NCI-H187 treated with DMSO at 0.1 percent for 48 hours (cell line): ENCODE data around the gene ARFRP1.
"Not testable (repeated sequence)": the region's sequence is repeated elsewhere in the genome, so short reads cannot be mapped to it uniquely, and the experiment has no call there.

Experiments used
- DNase-seq: peaks from one replicate; lab custom pipeline; 2025; lab: John Stamatoyannopoulos, UW

The ARFRP1 gene

GRCh38 chr20:63732118-63733095, 24.6 kb upstream of the ARFRP1 start:
- no peak for DNase-seq

GRCh38 chr20:63731410-63731809, 23.6 kb upstream of the ARFRP1 start:
- DNase-seq = no peak

DNA sequence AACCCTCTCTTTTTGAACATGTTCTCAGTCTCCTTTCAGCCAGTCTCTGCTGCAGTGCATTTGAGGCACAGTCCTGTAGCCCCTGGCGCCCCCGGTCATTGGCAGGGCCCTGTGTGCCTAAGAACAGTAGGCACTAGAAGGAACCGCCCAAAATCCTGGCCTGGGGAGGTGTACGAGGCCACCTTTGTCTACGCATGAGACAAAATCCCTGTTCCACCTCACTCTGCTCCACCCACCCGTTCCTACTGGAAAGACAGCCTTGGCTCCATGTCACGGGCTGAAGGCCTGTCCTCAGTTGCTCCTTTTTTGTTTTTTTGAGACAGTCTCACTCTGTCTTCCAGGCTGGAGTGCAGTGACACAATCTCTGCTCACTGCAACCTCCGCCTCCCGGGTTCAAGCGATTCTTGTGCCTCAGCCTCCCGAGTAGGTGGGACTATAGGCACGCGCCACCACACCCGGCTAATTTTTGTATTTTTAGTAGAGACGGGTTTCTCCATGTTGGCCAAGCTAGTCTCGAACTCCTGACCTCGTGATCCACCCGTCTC, 22.5 kb upstream of the ARFRP1 start:
- not testable (repeated sequence) for DNase-seq

DNA sequence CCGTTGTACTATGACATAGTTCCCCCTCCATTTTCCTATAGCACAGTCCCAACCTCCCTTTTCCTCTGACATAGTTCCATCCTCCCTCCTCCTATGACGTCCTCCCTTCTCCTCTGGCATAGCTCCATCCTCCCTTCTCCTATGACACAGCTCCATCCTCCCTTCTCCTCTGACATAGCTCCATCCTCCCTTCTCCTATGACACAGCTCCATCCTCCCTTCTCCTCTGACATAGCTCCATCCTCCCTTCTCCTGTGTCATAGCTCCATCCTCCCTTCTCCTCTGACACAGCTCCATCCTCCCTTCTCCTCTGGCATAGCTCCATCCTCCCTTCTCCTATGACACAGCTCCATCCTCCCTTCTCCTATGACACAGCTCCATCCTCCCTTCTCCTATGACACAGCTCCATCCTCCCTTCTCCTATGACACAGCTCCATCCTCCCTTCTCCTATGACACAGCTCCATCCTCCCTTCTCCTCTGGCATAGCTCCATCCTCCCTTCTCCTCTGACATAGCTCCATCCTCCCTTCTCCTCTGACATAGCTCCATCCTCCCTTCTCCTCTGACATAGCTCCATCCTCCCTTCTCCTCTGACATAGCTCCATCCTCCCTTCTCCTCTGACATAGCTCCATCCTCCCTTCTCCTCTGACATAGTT, 15.3 kb upstream of the ARFRP1 start:
- DNase-seq = not testable (repeated sequence)

GRCh38 chr20:63718996-63719395, 11.2 kb upstream of the ARFRP1 start:
- DNase-seq = no peak

- no peak for DNase-seq
Observed at GRCh38 chr20:63714858-63715257, 7.1 kb upstream of the ARFRP1 start.

DNA sequence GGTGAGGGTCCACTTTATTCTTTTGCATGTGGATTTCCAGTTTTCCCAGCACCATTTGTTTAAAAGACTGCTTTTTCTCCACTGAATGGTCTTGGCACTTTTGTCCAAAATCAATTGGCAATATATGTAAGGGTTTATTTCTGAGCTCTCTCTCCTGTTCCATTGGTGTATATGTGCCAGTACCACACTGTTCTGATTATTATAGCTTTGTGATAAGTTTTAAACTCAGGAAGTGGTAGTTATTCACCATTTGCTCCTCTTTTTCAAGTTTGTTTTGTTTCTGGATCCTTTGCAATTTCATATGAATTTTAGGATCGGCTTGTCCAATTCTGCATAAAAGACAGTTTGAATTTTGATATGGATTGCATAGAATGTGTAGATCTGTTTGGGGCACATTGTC, 4.4 kb upstream of the ARFRP1 start:
- DNase-seq = no peak

- no peak for DNase-seq
Observed at GRCh38 chr20:63711085-63711645, 3.4 kb upstream of the ARFRP1 start.

- DNase-seq = no peak
Observed at GRCh38 chr20:63709149-63709527, 1.4 kb upstream of the ARFRP1 start.

DNA sequence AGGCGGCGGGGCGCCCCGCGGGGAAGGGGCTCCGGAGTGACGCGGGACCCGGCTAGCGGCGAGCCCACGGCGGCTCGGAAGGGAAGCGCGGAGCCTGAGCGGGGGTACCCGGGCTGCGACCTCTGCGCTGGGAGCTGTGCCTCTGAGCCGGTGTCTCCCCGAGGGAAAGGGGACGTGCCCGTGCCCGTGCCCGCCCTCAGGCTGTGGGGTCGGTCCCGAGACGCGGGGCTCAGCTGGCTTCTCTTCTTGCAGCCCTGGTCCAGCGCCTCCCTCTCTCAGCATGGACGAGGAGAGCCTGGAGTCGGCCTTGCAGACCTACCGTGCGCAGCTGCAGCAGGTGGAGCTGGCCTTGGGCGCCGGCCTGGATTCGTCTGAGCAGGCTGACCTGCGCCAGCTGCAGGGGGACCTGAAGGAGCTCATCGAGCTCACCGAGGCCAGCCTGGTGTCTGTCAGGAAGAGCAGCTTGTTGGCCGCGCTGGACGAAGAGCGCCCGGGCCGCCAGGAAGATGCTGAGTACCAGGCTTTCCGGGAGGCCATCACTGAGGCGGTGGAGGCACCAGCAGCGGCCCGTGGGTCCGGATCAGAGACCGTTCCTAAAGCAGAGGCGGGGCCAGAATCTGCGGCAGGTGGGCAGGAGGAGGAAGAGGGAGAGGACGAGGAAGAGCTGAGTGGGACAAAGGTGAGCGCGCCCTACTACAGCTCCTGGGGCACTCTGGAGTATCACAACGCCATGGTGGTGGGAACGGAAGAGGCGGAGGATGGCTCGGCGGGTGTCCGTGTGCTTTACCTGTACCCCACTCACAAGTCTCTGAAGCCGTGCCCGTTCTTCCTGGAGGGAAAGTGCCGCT, 749 bp upstream of the ARFRP1 start:
- DNase-seq = no peak

- no peak for DNase-seq
Observed at GRCh38 chr20:63706852-63707557, 771 bp downstream of the ARFRP1 start.

DNA sequence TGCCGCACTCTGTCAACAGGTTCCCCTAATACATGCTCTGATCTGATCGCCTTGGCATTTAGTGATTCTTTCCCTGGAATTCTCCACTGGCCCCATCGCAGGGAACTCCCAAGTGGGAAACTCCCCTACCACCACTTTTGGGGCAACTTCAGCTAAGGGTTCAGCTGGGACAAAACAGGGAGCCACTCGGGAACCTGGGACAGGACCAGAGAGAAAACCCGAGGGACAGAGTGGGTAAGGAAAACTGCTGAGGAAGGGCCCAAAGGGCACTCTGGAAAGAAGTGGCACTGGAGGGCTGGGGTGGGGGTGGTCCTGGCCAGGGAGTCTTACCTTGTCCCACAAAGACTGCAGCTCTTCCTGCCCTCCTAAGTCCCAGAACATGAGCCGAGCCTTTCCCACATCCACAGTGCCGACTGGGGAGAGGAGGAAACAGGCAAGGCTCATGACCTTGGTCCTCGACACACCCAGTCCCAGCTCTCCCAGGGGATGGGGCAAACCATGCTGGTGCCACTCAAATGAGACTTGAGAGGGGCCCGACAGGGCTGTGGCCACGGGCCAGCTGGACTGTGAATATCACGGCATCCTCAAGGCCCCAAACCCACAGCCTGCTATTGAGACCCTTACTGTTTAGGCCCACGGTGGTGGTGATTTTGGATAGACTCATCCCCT, 1.6 kb downstream of the ARFRP1 start:
- DNase-seq = no peak

DNA sequence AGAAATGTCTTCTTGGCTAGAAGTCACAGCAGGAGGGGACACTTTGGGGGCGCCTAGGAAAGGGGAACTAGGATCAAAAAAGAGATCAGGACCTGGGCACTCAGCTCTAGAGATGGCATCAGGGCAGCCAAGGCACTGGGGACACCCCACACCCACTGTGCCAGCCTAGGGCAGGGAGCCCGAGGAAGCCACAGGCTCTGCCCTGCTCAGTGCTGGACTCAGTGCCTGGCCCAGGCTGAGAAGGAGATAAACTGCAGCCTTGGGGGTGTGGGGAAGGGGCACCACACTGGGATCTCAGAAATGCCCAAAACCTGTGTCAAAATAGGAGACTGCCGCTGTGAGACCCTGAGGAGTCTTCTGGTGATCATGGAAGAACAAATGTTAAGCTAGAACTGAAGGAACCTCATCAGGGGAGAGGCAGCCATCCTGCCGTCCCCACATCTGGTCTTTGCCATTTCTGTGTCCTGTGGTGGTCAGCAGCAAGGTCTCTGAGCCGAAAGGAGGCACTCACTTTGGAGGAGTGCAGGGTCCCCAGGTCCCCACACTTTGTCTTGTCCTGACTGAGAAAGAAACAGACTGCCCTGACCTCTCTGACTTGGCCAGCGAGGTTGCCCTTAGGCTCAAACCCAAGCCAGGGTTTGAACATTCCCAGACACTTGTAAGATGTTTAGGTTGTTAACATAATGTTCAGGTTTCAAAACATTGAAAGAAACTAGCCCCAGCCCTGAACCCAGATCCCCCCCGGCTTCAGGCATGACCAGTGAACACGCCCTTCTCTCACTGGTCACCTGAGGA, 2.3 kb downstream of the ARFRP1 start:
- no peak for DNase-seq

DNA sequence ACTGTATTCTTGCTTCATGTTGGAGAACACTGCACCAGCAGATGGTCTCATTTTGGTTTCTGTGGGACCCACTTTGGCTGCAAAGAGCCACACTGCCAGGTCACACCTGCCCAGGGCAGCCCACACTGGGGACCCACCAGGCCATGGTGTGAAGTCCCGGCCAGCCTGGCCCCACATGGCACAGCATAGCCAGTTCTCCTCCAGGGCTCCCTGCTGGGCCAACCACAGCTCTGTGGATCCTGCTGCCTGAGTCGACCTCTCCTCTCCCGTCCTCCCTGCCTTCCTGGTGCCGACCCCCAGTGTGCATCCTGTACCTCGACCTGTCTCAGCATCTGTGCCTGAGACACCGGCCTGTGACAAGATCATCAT, 3.0 kb downstream of the ARFRP1 start:
- DNase-seq = no peak

DNA sequence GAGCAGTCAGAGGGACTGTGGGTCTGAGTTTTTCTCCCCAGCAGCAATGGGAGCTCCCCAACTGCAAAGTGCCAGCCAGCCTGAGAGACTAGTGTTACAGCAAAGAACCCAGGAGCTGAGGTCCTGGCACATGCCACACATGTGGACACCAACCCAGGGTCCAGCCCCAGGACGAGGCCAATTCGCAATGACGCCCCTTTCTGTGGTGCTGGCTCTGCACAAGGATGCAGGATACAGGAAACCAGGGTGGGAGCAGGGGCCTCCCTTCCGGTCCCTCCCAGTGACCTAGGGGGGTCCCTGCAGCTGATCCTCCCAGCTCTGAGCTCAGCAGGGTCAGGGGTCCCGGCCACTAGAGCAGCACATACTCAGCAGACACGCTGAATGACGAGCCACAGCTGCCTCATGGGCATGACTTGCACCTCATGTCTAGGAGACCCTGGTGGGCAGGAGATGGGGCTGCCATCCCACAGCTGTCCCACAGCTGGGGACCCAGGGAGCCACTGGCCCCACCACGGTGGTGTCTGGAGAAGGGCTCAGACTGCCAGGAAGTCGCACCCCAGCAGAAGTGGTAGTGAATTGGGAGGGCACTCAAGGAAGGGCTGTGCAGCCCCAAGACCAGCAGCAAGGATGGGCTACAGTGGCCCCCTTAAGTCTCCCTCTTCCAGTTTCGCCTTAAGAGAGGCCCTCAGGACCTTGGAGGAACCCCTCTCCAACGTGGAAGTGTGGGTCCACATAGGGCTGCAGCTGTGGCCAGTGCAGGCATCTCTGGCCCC, 3.6 kb downstream of the ARFRP1 start:
- DNase-seq = no peak

GRCh38 chr20:63703471-63703975, 4.3 kb downstream of the ARFRP1 start:
- no peak for DNase-seq

GRCh38 chr20:63702751-63703470, 4.9 kb downstream of the ARFRP1 start:
- no peak for DNase-seq

DNA sequence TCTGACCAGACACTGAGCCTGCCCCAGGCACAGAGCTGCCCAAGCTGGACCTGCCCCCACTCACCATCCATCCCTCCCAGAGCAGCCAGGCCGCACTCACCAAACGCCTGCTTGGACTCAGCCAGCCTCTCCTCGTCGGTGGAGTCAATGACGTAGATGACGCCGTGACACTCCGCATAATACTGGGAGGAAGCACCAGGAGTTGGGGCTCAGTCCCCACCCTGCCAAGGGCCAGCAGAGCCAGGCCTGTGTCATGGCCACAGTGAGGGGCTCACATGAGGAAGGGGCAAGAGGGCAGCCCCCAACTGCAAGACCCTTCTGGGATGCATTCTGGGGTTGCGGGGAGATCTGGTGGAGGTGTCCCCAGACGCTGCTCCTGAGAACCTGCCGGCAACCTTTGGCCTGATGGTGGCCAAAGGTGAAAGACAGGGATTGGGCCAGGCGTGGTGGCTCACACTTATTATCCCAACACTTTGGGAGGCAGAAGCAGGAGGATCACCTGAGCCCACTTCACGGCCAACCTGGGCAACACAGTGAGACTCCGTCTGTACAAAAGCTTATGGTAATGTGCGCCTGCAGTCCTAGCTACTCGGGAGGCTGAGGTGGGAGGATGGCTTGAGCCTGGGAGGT, 5.6 kb downstream of the ARFRP1 start:
- no peak for DNase-seq
